Gastroesophageal sphincter (tissue), 3 donors: ENCODE results near the gene THADA.

Experiments used
- CTCF ChIP-seq, 4 experiments: fragments of 200-600 bp in 2 of 4; fragments of 450-650 bp in 2 of 4; sonication (generic) in 1 of 4; IDR thresholded peaks; one replicate each; pipeline ENCODE4 v1.5.1; 2017 to 2019; ENCODE audit warnings: antibody characterized with exemption in 4 of 4, mild to moderate bottlenecking in 2 of 4, moderate library complexity in 2 of 4
- EP300 ChIP-seq: sonication (generic); formaldehyde crosslinking; IDR thresholded peaks from one replicate; pipeline ENCODE4 v1.6.1; 2017; ENCODE audit warnings: antibody characterized with exemption, mild to moderate bottlenecking
- POLR2A ChIP-seq, 2 donors: fragments of 450-650 bp; IDR thresholded peaks; one replicate each; pipeline ENCODE4 v1.6.1; 2017; ENCODE audit warnings: antibody characterized with exemption in 2 of 2, mild to moderate bottlenecking in 2 of 2, moderate library complexity in 1 of 2
- POLR2AphosphoS5 ChIP-seq: sonication (generic); formaldehyde crosslinking; IDR thresholded peaks from one replicate; pipeline ENCODE4 v1.6.1; 2017; ENCODE audit warnings: antibody characterized with exemption

DNA sequence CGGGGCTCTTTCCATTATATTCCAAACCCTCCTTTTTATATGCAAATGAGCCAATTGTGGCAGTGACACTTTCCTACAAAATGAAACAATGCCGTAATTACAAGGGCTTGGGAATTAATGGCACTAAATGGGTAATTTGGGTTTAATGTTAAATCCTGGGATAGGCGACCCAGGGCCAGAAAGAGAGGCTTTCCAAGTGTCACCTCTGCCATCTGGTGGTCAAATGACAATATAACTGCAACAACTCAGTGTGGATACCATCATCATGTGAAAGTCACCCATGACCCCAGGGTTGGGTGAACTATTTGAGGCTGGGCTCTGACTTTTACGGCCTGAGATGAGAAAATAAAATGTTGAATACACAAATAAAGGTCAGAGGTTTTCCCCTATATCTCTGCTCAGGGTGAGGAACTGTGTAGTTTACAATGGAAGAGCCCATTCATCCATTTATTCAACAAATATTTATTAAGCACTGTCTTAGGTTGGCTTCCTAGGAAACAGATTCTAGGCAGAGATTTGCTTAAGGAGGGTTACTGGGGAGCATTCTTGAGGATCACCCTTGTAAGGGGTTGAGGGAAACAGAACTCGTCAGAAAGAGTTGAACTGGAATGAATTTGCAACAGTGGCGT is 13.6 kb upstream of the THADA start:
- TF ChIP-seq POLR2A (IDR thresholded peaks at IDR 0.05) (no peak), CTCF (IDR thresholded peaks at IDR 0.05) (peak; percentile 57 to 69 (median 68)), EP300 (no peak), POLR2AphosphoS5 (no peak)
